Pancreas (tissue), 10 donors: ENCODE results near the gene RNF157. TPM values are rescaled to one million over a fixed set of nuclear protein-coding genes. Genes with fewer than 3 reads are reported as not detected.
A peak's percentile ranks its signal among the peaks of the same experiment; 100 is the strongest.
"Not testable (repeated sequence)": the region's sequence is repeated elsewhere in the genome, so short reads cannot be mapped to it uniquely, and the experiment has no call there.

Experiments used
- ATAC-seq, 4 donors: fragments of 200-7000 bp; cut with Tn5 transposase; one replicate each; pipeline versions ENCODE4 v1.8.0 to v1.9.1; 2020; ENCODE audit warnings: mild to moderate bottlenecking in 4 of 4, moderate library complexity in 4 of 4
- DNase-seq, 6 donors: peaks; one replicate each; pipeline ENCODE4 v3.0.0-alpha.2; 2020
- FAIRE-seq: peaks from 2 replicates; lab custom pipeline; 2012; peaks lifted over from hg19 to GRCh38; lab: Jason Lieb, UNC
- H3K27ac ChIP-seq, 4 donors: fragments of 200-600 bp; sonication (generic); 1 replicate in 3 of 4; 2 replicates in 1 of 4; pipeline versions ENCODE4 v1.5.0 to v1.8.0; 2020
- H3K27me3 ChIP-seq, 4 donors: fragments of 200-600 bp; one replicate each; pipeline ENCODE4 v1.8.0; 2021
- H3K36me3 ChIP-seq, 3 donors: fragments of 200-600 bp; sonication (generic) in 1 of 3; one replicate each; pipeline versions ENCODE4 v1.5.0 to v1.8.0; 2020 to 2021
- H3K4me1 ChIP-seq, 3 donors: fragments of 200-600 bp; one replicate each; pipeline ENCODE4 v1.8.0; 2021
- H3K4me3 ChIP-seq, 4 donors: fragments of 200-600 bp; sonication (generic) in 2 of 4; one replicate each; pipeline versions ENCODE4 v1.5.0 to v1.8.0; 2020 to 2021
- H3K9me3 ChIP-seq, 4 donors: fragments of 200-600 bp; one replicate each; pipeline ENCODE4 v1.8.0; 2021
- WGBS, 2 donors: extraction: QIAGEN DNeasy Blood & Tissue Kit; methylation state at CpG; one replicate each; pipeline ENCODE4 v1.1.7; 2013; 5-methylcytosine and 5-hydroxymethylcytosine counted together
- intact Hi-C, 3 donors: fragments of 100-400 bp; cut with DNase I; formaldehyde crosslinking; loops; one replicate each; pipeline versions ENCODE4 v1.11.1 to v1.14.2; 2022
- polyA plus RNA-seq, 2 donors: library from polyadenylated mRNA; stranded (reverse); fragments of 200-250 nt; gene quantifications; one replicate each; pipeline ENCODE4 v1.2.3, GENCODE V29; 2013
- total RNA-seq, 6 donors: library from RNA; stranded (reverse); fragmentation: NEBNext Ultra II Directional in 4 of 6; extraction: Animal tissue kit (Norgen Biotek cat#: 25700) in 4 of 6; gene quantifications; one replicate each; pipeline versions ENCODE4 v1.2.1 to v1.2.4, GENCODE V29; 2021 to 2023
- TF ChIP-seq, protein P1 (sequence below), 4 donors: fragments of 200-600 bp; sonication (generic) in 3 of 4; IDR thresholded peaks; one replicate each; pipeline versions ENCODE4 v1.5.0 to v1.8.0; 2021; ENCODE audit warnings: antibody characterized with exemption in 4 of 4
- donor health status: healthy with polysubstance abuse.
- donor health status: DM: no; HTN: no; CAD: no; lungs with moderate emphysema.
- donor health status: DM: no; HTN: no; CAD: no.
- donor health status: control.
- donor health status: control.
- donor health status: Bipolar disorder and iron deficiency.
- donor health status: DM: yes; HTN: yes; CAD: no.
- donor health status: DM: no; HTN: no; CAD: no.
- donor health status: DM: no; HTN: no; CAD: no.
- donor health status: DM: yes; HTN: yes; CAD: no.

RNF157 gene
- total and polyA plus RNA-seq, 8 donors: 0.87 to 6.4 (median 3.3) TPM

GRCh38 chr17:76207275-76208059, 32.8 kb downstream of the RNF157 start:
- ATAC-seq (no peak), FAIRE-seq (no peak), DNase-seq (no peak)
- H3K9me3 ChIP-seq: no peaks in the 10 kb centered on the region
- intact Hi-C loops: no loop called here
- TF ChIP-seq, protein P1, sequence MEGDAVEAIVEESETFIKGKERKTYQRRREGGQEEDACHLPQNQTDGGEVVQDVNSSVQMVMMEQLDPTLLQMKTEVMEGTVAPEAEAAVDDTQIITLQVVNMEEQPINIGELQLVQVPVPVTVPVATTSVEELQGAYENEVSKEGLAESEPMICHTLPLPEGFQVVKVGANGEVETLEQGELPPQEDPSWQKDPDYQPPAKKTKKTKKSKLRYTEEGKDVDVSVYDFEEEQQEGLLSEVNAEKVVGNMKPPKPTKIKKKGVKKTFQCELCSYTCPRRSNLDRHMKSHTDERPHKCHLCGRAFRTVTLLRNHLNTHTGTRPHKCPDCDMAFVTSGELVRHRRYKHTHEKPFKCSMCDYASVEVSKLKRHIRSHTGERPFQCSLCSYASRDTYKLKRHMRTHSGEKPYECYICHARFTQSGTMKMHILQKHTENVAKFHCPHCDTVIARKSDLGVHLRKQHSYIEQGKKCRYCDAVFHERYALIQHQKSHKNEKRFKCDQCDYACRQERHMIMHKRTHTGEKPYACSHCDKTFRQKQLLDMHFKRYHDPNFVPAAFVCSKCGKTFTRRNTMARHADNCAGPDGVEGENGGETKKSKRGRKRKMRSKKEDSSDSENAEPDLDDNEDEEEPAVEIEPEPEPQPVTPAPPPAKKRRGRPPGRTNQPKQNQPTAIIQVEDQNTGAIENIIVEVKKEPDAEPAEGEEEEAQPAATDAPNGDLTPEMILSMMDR (IDR thresholded peaks at IDR 0.05): no peak
- H3K27me3 ChIP-seq: no peaks in the 10 kb centered on the region
- 77 to 83% methylated on average over 7 of the region's 7 CpGs for WGBS, 2 donors
- H3K4me1 ChIP-seq: no peaks in the 10 kb centered on the region
- no peaks in the 10 kb centered on the region for H3K36me3 ChIP-seq
- H3K27ac ChIP-seq: no peak overlapping the region
- H3K4me3 ChIP-seq: no peak overlapping the region

- not testable (repeated sequence) for H3K27ac ChIP-seq, ATAC-seq, FAIRE-seq
These were observed 34.6 kb downstream of the RNF157 start for GRCh38 chr17:76205542-76206144.

DNA sequence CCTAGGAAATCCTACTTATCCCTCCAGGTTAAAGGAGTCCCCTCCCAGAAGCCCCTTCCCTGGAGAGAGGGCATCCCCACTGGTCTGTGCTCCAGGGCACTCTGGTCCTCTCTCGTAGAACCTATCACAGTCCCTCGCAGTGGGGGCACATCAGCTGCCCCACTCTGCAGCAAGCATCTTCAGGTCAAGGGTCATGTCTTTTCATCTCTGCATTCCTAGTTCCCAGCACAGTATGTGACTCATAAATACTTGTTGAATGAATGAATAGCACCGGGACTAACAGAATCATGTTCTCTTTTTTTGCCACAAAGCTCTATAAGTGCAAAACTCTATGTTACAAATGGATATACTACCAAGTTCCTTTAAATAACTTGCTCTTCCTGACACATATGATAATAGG, 36.0 kb downstream of the RNF157 start:
- TF ChIP-seq, protein P1 (IDR thresholded peaks at IDR 0.05): no peak
- FAIRE-seq (no peak), DNase-seq (no peak), ATAC-seq (peak in 1 of 4 donors; percentile 16)
- Histone ChIP-seq H3K36me3 (no peaks in the 10 kb centered on the region), H3K27me3 (no peaks in the 10 kb centered on the region), H3K4me3 (no peak overlapping the region), H3K4me1 (no peaks in the 10 kb centered on the region), H3K27ac (no peak overlapping the region), H3K9me3 (no peaks in the 10 kb centered on the region)
- 70 to 81% methylated on average over 3 of the region's 3 CpGs for WGBS, 2 donors
- intact Hi-C loops: no loop called here

More at GRCh38 chr17:76205542-76206144, 34.6 kb downstream of the RNF157 start:
- DNase-seq, H3K4me1 ChIP-seq, H3K36me3 ChIP-seq, H3K27me3 ChIP-seq, H3K9me3 ChIP-seq, H3K4me3 ChIP-seq, intact Hi-C loops: not testable (repeated sequence)
- WGBS, 2 donors: 95% methylated on average over 9 of the region's 9 CpGs

DNA sequence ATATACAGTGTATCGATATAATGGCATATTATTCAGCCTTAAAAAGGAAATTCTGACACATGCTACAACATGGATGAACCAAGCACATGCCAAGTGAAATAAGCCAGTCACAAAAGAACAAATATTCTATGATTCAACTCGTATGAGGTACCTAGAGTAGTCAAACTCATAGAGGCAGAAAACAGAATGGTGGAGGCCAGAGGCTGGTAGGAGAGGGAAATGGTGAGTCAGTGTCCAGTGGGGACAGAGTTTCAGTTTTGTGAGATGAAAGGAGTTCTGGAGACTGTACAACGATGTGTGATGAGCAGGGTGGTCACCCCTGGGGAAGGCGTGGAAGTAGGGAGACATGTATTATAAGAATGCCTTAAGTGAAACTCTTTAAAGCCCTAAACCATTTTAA, 39.9 kb downstream of the RNF157 start:
- no peak overlapping the region for H3K27ac ChIP-seq
- DNase-seq: no peak
- 84 to 89% methylated on average over 4 of the region's 4 CpGs for WGBS, 2 donors
- no peaks in the 10 kb centered on the region for H3K4me1 ChIP-seq
- TF ChIP-seq, protein P1 (IDR thresholded peaks at IDR 0.05): no peak
- no peaks in the 10 kb centered on the region for H3K27me3 ChIP-seq
- no peak for FAIRE-seq
- intact Hi-C loops: no loop called here
- no peaks in the 10 kb centered on the region for H3K36me3 ChIP-seq
- H3K9me3 ChIP-seq: no peaks in the 10 kb centered on the region
- ATAC-seq: no peak
- H3K4me3 ChIP-seq: no peak overlapping the region

DNA sequence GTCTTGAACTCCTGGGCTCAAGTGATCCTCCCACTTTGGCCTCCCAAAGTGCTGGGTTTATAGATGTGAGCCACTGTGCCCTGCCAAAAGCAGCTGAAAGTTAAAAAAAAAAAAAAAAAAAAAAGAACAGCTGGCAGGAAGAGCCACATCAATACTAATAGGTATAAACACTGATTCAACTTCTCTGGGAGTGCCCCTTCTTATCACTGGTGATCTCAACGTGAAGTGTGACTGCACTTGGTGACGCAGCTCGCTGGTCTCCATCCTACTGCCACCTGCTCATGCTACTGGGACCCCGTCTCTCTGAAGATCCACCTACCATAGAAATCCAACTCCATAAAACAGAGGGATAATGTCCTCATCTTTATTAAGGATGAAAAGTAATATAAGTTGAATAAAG, 40.8 kb downstream of the RNF157 start:
- H3K4me1 ChIP-seq: no peaks in the 10 kb centered on the region
- 73 to 83% methylated on average over 4 of the region's 4 CpGs for WGBS, 2 donors
- no peaks in the 10 kb centered on the region for H3K27me3 ChIP-seq
- H3K36me3 ChIP-seq: no peaks in the 10 kb centered on the region
- DNase-seq (no peak), ATAC-seq (no peak), FAIRE-seq (no peak)
- no peak overlapping the region for H3K27ac ChIP-seq
- H3K4me3 ChIP-seq: no peak overlapping the region
- H3K9me3 ChIP-seq: no peaks in the 10 kb centered on the region
- intact Hi-C loops: no loop called here
- TF ChIP-seq, protein P1 (IDR thresholded peaks at IDR 0.05): no peak
